ENCODE measurements around the gene TUBA1B. TPM values are rescaled to one million over a fixed set of nuclear protein-coding genes. Genes with fewer than 3 reads are reported as not detected.

TUBA1B gene
- total RNA-seq, 1 donor from 2014 or later = 497 TPM

- TF ChIP-seq CTCF (IDR thresholded peaks at IDR 0.05) = no peak
- Mint-ChIP-seq H3K9me3 (ENCODE audit: unreplicated experiment) (no peaks in the 10 kb centered on the region), H3K4me1 (ENCODE audit: unreplicated experiment) (peaks cover 28% of the 10 kb centered on the region), H3K27ac (ENCODE audit: unreplicated experiment) (no peak overlapping the region), H3K36me3 (ENCODE audit: unreplicated experiment) (peaks cover 26% of the 10 kb centered on the region), H3K27me3 (ENCODE audit: unreplicated experiment) (peaks cover 33% of the 10 kb centered on the region), H3K4me3 (ENCODE audit: unreplicated experiment) (no peak overlapping the region)
- DNase-seq (ENCODE audit: extremely low spot score, unreplicated experiment) = no peak
Measured at GRCh38 chr12:49093792-49094159, 37.4 kb downstream of the TUBA1B start.

- DNase-seq (ENCODE audit: extremely low spot score, unreplicated experiment) = no peak
- H3K4me1 Mint-ChIP-seq (ENCODE audit: unreplicated experiment) = peaks cover 36% of the 10 kb centered on the region
- peaks cover 36% of the 10 kb centered on the region for H3K27me3 Mint-ChIP-seq (ENCODE audit: unreplicated experiment)
- no peaks in the 10 kb centered on the region for H3K9me3 Mint-ChIP-seq (ENCODE audit: unreplicated experiment)
- no peak overlapping the region for H3K27ac Mint-ChIP-seq (ENCODE audit: unreplicated experiment)
- no peak overlapping the region for H3K4me3 Mint-ChIP-seq (ENCODE audit: unreplicated experiment)
- H3K36me3 Mint-ChIP-seq (ENCODE audit: unreplicated experiment) = peaks cover 17% of the 10 kb centered on the region
- TF ChIP-seq CTCF (IDR thresholded peaks at IDR 0.05) = no peak
Measured at GRCh38 chr12:49092816-49093406, 38.3 kb downstream of the TUBA1B start.

- DNase-seq (ENCODE audit: extremely low spot score, unreplicated experiment) = no peak
Measured at GRCh38 chr12:49092086-49092815, 38.9 kb downstream of the TUBA1B start.

DNA sequence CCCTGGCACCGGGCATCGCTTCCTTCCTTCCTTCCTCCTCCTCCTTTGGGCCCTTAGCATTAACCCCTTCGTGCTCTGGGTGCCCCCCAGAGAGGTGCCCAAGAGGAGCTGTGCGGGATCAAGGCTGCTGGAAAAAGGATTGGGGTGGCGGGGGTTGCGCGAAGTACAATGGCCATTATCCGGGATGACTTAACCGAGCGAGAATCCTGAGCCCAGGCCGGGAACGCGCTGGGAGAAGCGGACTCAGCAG lies 39.4 kb downstream of the TUBA1B start:
- TF ChIP-seq CTCF (IDR thresholded peaks at IDR 0.05) = no peak
- no peak for DNase-seq (ENCODE audit: extremely low spot score, unreplicated experiment)
- H3K9me3 Mint-ChIP-seq (ENCODE audit: unreplicated experiment) = no peaks in the 10 kb centered on the region
- H3K27me3 Mint-ChIP-seq (ENCODE audit: unreplicated experiment) = peaks cover 36% of the 10 kb centered on the region
- peaks cover 36% of the 10 kb centered on the region for H3K4me1 Mint-ChIP-seq (ENCODE audit: unreplicated experiment)
- H3K4me3 Mint-ChIP-seq (ENCODE audit: unreplicated experiment) = no peak overlapping the region
- no peak overlapping the region for H3K27ac Mint-ChIP-seq (ENCODE audit: unreplicated experiment)
- peaks cover 8% of the 10 kb centered on the region for H3K36me3 Mint-ChIP-seq (ENCODE audit: unreplicated experiment)

More at GRCh38 chr12:49092086-49092815, 38.9 kb downstream of the TUBA1B start:
- Mint-ChIP-seq H3K9me3 (ENCODE audit: unreplicated experiment) (no peaks in the 10 kb centered on the region), H3K4me3 (ENCODE audit: unreplicated experiment) (peak overlapping the region; percentile 60), H3K27me3 (ENCODE audit: unreplicated experiment) (peaks cover 36% of the 10 kb centered on the region), H3K4me1 (ENCODE audit: unreplicated experiment) (peaks cover 36% of the 10 kb centered on the region), H3K27ac (ENCODE audit: unreplicated experiment) (no peak overlapping the region), H3K36me3 (ENCODE audit: unreplicated experiment) (peaks cover 10% of the 10 kb centered on the region)
- peak; percentile 49 for TF ChIP-seq CTCF (IDR thresholded peaks at IDR 0.05)

GRCh38 chr12:49091056-49091835 lies 39.9 kb downstream of the TUBA1B start:
- no peaks in the 10 kb centered on the region for H3K9me3 Mint-ChIP-seq (ENCODE audit: unreplicated experiment)
- peaks cover 37% of the 10 kb centered on the region for H3K4me1 Mint-ChIP-seq (ENCODE audit: unreplicated experiment)
- H3K27me3 Mint-ChIP-seq (ENCODE audit: unreplicated experiment) = peaks cover 36% of the 10 kb centered on the region
- H3K36me3 Mint-ChIP-seq (ENCODE audit: unreplicated experiment) = peaks cover 4% of the 10 kb centered on the region
- no peak for TF ChIP-seq CTCF (IDR thresholded peaks at IDR 0.05)
- H3K4me3 Mint-ChIP-seq (ENCODE audit: unreplicated experiment) = peak overlapping the region; percentile 57
- no peak for DNase-seq (ENCODE audit: extremely low spot score, unreplicated experiment)
- H3K27ac Mint-ChIP-seq (ENCODE audit: unreplicated experiment) = no peak overlapping the region

Measured in osteocyte (in vitro differentiated cells).